OCI-M1 (cell line): ENCODE measurements around the gene KCNH5.

ENCODE experiments used
- DNase-seq: peaks from one replicate; lab custom pipeline; 2025; lab: John Stamatoyannopoulos, UW

The KCNH5 gene

DNA sequence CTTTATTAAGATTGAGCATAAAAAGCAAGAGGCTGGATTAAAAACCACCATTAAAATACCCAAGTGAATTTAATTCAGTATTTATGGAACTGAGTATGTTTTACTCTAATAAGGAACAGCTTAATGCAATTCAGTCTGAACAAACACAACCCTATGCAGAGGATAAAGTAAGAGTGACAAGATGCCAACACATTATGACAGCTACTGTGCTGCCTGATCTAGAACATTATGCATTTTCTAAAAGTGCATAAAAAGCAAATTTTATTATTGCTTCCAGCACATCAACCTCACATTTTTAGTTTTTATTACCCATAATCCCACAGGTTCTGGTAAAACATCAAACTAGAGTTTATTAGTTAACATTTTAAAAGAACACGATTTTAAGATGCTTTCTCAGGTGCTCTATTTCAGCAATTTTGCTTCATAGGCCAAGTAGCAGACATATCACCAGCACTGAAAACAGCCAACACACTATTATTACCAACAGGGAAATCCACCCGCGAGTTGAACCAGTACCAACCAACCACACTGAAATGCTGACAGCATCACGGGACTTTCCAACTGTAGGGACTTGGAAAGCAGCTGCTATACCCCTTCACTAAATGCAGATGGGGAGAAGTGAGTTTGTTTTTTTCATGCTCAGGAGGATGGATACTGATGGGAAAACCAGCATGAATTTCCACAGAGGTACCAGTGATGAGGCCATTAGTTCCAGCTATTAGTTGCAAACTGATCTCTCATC lies 372.1 kb downstream of the KCNH5 start:
- DNase-seq = no peak

- DNase-seq = no peak
Observed at GRCh38 chr14:62670526-62670925, 374.7 kb downstream of the KCNH5 start.

- DNase-seq = peak; percentile 4
Observed at GRCh38 chr14:62667421-62667914, 377.8 kb downstream of the KCNH5 start.

DNA sequence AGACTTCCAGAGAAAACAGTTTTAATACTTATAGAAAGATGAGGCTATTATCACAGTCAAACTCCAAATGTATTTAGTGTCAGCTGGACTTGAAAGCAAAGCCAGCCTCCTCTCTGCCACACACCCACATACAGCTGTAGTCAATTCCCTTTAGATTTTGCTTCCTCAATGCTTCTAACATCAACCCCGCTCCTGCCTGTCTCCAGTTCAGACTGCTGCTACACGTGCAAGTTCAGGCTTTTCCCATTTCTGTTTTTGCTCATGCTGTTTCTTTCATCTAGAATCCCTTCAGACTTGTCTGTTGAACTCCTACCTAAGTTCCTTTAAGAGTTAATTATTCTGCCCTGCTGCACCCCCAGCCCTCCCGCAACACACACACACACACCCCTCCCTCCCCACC lies 380.0 kb downstream of the KCNH5 start:
- no peak for DNase-seq

DNA sequence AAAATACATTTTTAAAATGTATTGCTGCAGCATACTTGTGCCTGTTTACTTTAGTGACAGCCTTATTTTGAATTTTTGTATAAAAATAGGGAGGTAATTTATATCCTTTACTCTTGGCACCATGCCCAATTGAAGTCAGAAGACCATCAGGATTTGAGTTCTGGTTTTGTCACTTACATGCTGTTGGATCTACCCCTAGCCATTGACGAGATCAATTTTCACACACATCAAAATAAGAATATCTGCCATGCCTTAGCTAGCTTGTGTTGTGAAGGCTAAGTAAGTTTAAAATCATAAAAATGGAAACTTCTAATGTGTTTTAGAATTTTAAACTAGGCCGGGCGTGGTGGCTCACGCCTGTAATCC lies 381.8 kb downstream of the KCNH5 start:
- no peak for DNase-seq

- peak; percentile 48 for DNase-seq
Observed at GRCh38 chr14:62662811-62663455, 382.3 kb downstream of the KCNH5 start.

- no peak for DNase-seq
Observed at GRCh38 chr14:62661818-62662217, 383.4 kb downstream of the KCNH5 start.

- no peak for DNase-seq
Observed at GRCh38 chr14:62658631-62659030, 386.6 kb downstream of the KCNH5 start.

GRCh38 chr14:62657376-62657775 lies 387.9 kb downstream of the KCNH5 start:
- no peak for DNase-seq

GRCh38 chr14:62655166-62655565 lies 390.1 kb downstream of the KCNH5 start:
- no peak for DNase-seq

DNA sequence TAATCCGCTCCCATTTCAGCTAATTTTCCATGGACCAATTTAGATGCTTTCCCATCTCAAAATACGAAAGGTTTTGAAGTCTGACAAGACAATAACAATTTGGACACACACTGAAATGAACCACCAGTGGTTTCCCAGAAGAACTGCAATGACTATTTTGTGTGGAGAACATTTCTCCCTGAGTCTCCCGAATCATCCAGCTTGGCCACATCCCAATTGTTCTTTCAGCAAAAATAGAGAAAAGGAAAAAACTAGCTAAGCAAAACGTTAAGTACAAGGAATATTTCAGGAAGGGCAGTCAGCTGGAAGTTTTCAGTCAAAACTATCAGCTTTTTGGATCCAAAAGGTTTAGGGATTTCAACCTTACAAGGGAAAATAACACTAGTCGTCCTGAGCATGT lies 390.6 kb downstream of the KCNH5 start:
- no peak for DNase-seq
